HG02610 (cell line): ENCODE results near the gene GBP3.
"Not testable (repeated sequence)": the region's sequence is repeated elsewhere in the genome, so short reads cannot be mapped to it uniquely, and the experiment has no call there.

Experiments
- ATAC-seq: cut with Tn5 transposase; IDR thresholded peaks from one replicate; pipeline ENCODE4 v1.9.1; 2021; ENCODE audit warnings: mild to moderate bottlenecking, moderate library complexity; ENCODE audit not compliant: unreplicated experiment

Gene GBP3

DNA sequence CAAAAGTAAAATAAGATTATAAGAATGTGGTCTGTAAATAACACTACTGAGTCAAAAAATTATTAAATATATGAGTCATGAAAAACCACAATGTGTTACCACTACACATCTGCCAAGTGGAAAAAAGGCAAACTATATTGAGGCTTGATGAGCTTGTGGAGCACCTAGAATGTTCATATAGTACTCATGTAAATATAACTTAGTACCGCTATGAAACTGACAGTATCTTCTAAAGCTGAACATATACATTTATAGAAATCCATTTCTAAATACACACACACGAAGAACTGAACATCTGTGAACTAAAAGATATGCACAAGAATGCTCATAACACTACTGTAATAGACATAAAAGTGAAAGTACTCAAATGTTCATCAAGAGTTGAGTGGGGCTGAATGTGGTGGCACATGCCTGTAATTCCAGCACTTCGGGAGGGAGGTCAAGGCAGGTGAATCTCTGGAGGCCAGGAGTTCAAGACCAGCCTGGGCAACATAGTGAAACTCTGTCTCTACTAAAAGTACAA is 18.5 kb upstream of the GBP3 start:
- ATAC-seq: peak; percentile 97

DNA sequence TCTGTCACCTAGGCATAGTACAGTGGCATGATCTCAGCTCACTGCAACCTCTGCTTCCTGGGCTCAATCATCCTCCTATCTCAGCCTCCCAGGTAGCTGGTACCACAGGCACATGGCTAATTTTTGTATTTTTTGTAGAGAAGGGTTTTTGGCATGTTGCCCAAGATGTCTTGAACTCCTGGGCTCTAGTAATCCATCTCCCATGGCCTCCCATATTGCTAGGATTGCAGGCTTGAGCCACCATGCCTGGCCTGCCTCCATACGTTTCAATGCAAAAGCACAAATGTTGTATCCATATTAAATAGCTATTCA is 17.6 kb upstream of the GBP3 start:
- no peak for ATAC-seq

DNA sequence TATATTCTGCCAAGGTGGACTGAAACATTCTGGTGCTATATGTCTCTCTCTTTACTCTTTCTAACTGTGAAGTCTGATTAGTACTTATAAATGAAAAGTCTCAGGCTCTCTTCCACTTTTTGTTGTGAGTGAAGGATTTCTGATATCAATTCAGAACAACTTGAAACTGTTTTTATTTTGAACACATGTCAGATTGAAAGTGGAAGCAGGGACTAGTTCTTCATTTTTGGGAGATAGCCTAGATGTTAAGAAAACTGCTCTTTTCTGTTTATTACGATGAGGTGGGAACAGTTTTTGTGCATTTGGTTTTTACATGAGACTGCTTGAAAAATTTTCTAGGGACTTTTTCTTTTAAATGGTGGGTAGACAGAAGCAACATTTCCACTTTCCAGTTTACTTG is 14.5 kb upstream of the GBP3 start:
- peak; percentile 14 for ATAC-seq

DNA sequence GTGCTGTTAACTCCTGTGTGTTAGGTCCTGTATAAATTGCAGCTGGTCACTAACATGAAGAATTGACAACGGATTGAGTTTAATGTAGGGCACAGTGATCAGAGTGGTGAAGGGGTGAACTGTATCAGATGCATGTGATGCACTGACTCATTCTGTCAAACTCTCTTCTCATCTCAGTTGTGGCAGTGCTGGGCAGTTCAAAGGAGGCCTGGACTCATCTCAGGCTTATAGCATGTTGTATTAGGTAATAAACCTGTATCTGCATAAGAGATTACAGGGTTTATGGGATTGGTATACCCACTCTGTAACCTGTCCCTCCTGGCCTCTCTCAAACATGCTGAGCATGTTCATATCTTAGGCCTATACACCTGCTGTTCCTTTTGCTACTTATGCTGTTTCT is 12.4 kb upstream of the GBP3 start:
- ATAC-seq: peak; percentile 43

DNA sequence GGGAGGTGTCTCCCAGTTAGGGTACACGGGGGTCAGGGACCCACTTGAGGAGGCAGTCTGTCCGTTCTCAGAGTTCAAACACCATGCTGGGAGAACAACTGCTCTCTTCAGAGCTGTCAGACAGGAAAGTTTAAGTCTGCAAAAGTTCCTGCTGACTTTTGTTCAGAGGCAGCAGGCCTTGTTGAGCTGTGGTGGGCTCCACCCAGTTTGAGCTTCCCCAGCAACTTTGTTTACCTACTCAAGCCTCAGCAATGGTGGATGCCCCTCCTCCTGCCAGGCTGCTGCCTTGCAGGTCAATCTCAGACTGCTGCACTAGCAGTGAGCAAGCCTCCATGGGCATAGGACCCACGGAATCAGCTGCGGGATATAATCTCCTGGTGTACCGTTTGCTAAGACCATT is 11.3 kb upstream of the GBP3 start:
- not testable (repeated sequence) for ATAC-seq

DNA sequence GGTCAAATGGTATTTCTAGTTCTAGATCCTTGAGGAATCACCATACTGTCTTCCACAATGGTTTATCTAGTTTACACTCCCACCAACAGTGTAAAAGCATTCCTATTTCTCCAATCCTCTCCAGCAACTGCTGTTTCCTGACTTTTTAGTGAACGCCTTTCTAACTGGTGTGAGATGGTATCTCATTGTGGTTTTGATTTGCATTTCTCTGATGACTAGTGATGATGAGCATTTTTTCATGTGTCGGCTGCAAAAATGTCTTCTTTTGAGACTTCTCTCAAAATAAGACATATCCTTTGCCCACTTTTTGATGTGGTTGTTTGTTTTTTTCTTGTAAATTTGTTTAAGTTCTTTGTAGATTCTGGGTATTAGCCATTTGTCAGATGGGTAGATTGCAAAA is 6.4 kb upstream of the GBP3 start:
- ATAC-seq: not testable (repeated sequence)

DNA sequence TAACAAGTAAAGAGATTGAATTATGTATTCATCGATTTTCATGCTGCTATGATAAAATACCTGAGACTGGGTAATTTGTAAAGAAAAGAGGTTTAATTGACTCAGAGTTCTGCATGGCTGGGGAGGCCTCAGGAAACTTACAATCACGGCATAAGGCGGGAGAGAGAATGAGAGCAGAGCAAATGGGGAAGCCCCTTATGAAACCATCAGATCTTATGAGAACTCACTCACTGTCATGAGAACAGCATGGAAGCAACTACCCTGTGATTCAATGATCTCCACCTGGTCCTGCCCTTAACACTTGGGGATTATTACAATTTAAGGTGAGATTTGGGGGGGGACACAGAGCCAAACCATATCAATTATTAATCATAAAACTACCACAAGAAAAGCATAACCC is 3.3 kb upstream of the GBP3 start:
- ATAC-seq: no peak

DNA sequence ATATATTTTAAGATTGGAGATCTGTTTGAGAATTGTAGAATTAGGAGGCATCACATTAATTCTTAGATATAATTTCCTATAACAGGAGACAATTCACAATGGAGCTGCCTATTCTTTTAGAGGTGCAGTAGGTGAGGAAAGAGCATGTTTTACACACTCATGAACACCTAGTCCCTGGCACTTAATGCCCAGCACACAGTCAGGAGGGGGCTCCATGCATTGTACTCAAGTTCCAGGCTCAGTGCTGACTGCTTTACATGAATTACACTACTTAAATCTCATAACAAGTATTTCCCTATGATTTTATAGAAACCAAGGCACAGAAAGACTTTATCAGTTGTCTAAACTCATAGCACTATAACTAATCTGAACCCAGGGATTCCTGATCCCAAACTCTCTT is 360 bp upstream of the GBP3 start:
- no peak for ATAC-seq

DNA sequence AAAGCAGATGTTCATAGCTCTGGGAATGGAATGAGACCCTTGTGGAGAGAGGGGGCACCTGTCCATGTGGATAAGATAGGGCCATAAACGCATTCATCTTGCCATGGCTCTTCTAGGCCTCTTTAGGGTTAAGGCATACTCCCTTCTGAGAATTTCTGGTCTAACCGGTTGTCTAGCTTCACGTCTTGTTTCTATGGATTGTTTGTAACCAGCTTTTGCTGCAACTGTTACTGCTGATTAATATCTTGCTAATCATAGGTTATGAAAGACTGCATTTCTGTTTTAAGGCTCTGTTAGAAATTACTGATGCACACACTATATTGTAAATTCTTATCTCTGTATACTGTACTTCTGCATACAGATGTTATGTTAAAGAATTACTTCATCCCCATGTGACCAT is 4.3 kb downstream of the GBP3 start:
- ATAC-seq: not testable (repeated sequence)

DNA sequence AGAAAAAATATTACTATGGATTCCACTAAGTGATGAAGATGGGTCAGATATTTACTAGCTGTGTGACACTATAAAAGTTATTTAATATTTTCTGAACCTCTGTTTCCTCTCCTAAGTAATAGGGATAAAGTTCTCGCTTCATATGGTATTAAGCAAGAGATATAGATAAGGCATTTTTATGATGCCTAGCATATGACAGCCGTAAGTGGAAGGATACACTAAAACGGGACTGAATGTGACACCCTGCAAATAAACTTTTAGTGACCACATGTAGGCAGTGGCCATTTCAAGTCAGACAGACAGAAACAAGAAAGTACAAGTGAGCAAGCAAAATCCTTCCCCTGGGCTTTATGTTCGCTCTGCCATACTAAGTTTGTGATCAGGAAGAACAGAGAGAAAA is 14.2 kb downstream of the GBP3 start:
- no peak for ATAC-seq

DNA sequence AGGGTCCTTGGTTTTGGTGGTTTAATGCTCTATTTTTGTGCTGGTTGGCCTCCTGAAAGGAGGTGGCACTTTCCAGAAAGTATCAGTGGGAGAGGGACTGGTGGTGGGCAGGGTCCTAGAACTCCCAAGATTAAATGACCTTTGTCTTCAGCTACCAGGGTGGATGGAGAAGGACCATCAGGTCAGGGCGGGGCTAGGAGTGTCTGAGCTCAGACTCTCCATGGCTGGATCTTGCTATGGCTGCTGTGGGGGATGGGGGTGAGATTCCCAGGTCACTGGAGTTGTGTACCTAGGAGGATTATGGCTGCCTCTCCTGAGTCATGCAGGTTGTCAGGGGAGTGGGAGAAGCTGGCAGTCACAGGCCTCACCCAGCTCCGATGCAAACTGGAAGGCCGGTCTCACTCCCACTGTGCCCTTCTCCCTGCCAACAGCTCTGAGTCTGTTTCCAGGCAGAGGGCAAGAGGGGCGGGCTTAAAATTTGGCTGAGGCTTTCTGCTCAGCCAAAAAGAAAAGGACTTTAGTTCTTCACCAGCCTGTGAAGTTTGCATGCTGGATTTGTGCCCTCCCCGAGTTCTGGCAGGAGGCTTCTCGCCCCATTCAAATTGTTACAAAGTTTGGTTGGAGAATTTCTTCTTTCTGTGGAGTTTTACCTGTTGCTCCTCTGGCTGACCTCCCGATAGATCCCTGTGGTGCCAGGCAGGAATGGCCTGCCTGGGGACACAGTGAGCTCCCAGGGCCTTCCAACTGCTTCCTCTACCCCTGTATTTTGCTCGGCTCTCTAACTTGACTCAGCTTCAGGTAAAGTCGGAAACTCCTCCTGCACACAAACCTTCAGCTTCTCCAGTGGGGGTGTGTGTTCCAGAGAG is 17.1 kb downstream of the GBP3 start:
- no peak for ATAC-seq

DNA sequence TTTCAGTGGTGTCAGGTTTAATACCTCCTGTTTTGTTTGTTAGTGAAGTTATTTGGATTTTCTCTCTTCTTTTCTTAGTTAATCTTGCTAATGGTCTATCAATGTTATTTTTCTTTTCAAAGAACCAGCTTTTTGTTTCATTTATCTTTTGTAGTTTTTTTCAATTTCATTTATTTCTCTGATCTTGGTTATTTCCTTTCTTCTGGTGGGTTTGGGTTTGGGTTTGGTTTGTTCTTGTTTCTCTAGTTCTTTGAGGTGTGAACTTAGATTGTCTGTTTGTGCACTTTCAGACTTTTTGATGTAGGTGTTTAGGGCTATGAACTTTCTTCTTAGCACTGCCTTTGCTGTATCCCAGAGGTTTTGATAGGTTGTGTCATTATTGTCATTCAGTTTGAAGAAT is 20.5 kb downstream of the GBP3 start:
- ATAC-seq: not testable (repeated sequence)

DNA sequence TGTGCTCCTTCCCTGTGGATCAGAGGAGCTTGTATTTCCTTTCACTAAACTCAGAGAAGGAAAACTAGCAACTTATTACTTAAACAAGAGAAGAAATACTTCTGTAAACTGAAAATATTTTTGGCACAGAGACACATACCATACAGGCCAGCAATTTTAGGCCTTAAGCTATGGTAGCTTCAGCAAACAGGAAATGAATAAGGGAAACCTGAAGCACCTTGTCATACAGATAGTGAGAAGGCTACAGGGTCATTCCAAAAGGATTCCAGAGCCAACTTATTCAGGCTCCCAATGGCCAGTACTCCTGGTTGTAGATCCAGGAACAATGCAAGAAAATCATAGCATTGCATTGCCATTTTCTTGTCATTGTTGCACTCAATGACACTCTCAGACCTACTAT is 21.2 kb downstream of the GBP3 start:
- no peak for ATAC-seq

DNA sequence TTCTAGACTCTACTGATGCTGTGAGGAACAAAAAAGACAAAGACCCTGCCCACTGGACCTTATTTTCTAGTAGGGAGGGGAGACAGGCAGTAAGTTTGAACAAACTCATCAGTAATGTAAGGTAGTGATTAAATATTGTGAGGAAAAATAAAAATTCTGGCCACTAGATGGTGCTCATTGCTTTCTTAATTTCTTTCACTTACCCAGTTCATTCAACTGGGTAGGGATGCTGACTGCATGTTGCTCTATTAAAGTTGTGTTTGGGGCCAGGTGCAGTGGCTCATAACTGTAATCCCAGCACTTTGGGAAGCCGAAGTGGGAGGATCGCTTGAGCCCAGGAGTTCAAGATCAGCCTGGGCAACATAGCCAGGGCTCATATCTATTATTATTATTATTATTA is 23.9 kb downstream of the GBP3 start:
- peak; percentile 92 for ATAC-seq

DNA sequence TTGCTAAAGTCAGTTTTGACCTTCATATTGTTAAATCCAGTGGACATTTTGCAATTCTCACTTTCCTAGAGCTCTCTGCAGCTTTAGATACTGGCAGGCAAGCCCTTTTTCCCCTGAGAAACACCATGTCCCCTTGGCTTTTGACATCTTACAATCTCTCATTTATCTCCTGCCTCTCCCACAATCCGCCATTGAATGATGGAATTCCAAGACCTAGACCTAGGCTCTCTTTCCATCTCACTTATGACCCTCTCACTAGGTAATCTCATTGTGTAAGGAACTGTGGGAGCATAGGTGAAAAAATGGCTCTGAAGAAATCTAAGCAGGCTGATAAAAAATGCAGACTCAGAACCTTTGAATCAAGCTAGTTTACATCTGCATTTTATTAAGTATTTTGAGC is 32.2 kb downstream of the GBP3 start:
- no peak for ATAC-seq

DNA sequence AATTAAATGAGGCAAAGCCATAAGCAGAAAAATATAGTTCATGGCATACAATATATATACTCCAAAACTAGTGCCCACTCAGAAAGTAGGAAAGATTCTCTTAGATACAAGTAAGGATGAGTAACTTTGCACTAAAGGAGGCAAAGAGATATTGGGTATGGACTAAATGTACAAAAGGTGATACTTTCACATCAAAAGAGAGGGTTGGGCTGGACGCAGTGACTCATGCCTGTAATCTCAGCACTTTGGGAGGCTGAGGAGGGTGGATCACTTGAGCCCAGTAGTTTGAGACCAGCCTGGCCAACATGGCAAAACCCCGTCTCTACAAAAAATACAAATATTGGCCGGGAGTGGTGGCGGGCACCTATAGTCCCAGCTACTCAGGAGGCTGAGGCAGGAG is 37.0 kb downstream of the GBP3 start:
- no peak for ATAC-seq

DNA sequence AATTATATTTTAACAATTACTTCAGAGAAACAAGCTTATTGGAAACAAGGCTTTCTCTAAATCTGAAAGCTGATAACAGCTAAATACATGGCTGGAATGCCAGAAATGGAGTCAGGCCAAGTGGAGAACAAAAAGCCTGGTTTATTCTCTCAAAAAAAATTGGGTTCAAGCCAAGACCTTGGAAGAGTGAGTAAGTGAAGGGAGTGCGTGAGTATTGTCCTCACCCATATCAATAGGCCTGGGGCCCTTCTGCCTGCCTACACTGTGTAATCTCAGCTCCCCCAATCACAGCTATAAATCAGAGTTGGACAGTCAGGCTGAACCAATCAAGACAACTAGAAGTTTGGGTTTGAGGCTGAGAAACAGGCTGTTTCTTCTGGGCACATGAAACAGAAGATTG is 37.6 kb downstream of the GBP3 start:
- no peak for ATAC-seq

DNA sequence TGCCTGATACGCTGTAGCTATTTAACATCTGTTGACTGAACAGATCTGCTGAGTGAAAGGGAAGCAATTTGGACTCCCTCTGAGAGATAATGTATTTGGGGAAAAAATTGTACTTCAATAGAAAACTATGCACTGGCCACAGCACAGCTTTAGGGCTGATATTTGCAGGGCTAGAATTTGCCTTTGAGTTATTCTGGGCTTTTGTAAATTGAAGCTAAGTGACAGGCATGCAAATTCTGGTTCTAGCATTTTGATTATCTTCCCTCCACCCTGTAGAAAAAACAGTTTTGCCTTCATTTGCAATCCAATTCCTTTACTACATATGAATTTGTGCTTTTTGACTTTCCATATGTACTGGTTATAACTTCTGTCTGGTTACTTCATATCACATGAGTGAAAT is 38.1 kb downstream of the GBP3 start:
- no peak for ATAC-seq

DNA sequence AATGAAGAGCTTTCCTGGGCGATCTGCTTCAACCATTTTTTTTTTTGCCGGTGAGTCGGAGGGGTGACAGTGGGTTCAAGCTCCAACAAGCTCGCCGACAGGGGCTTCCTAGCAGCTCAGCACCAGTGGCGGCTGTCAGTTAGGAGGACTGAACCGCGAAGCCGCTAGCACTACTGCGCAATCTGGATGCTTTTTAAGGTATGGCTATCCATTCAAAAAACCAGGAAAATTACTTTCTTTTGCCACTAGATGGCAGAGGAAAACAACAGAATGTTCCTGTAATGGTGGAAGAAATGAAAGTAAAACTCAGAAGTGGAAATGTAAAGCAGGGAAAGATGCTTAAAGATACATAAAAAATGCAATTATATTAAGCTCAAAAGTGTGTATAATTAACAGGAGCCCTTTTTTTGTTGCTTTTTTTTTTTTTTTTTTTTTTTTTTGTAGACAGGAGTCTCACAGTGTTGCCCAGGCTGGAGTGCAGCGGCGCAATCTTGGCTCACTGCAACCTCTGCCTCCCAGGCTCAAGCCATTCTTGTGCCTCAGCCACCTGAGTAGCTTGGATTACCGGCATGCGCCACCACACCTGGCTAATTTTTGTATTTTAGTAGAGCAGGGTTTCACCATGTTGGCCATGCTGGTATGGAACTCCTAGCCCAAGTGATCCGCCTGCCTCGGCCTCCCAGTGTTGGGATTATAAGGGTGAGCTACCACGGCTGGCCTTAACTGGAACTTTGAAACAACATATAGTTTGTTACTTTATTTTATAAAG is 38.7 kb downstream of the GBP3 start:
- no peak for ATAC-seq

DNA sequence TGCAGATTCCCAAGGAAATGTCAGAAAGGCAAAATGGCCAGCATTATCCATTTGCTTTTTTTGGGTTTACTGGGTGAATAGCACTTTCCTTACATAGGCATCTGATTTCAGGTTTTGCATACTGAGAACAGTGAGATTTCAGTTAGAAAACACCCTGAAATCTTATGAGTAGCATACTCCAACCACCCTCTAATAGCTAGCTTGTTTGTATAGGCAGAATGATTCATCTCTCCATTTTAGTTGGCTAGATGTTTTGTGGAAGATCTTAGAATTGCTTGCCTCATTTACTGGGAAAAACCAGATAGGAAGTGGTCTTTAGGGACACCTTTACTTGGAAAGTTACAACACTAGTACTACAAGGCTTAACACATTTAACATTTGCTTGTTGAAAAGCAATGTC is 40.6 kb downstream of the GBP3 start:
- no peak for ATAC-seq

DNA sequence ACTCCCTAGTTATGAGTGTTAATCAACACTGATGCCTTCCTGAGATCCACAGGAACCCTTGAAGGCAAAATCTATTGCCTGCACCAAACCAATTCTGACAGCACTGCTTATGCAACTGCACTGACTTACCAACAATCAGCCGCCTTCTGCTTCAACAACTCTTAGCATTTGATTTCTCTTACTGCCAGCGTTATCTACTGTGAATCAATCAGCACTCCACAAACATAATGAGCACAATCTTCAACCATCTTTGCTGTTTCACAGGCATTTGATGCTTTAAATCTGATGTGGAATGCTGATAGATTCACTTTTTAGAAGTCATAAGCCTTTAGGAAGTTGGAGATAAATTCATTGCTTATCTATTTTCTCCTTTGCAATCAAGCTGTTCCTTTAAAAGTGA is 41.2 kb downstream of the GBP3 start:
- not testable (repeated sequence) for ATAC-seq

DNA sequence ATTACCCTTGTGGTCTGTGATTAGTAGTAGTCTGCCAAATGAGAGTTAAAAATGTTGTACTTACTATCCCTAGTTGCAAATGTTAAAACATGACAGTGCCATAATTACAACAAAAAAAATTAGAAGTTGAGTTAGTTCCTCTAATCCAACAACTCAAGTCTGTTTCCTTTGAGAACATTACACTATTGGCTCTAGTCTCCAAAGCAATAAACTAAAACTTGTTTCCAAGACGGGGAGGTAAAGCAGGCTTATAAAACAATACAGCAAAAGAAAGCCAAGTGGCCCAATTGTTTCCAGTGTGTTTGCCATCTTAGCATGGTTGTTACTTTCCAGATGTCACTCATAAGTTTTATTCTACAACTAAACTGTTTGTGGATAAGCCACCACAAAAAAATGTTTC is 41.8 kb downstream of the GBP3 start:
- ATAC-seq: no peak
